Ureter (tissue), 1 donor: ENCODE results near the gene NPHP1. TPM values are rescaled to one million over a fixed set of nuclear protein-coding genes. Genes with fewer than 3 reads are reported as not detected.
"Not testable (repeated sequence)": the region's sequence is repeated elsewhere in the genome, so short reads cannot be mapped to it uniquely, and the experiment has no call there.

Experiments
- DNase-seq: peaks from one replicate; pipeline ENCODE4 v3.0.0-alpha.2; 2020; ENCODE audit warnings: low spot score
- total RNA-seq: library from RNA; stranded (reverse); gene quantifications from one replicate; pipeline ENCODE4 v1.2.4, GENCODE V29; 2023
- donor health status: DM: yes; HTN: yes; CAD: no.

The NPHP1 gene
- total RNA-seq, 1 donor from 2014 or later: 10.2 TPM

GRCh38 chr2:110126906-110127305 lies 77.9 kb downstream of the NPHP1 start:
- DNase-seq: no peak

- no peak for DNase-seq
Measured at GRCh38 chr2:110126086-110126773, 78.6 kb downstream of the NPHP1 start.

DNA sequence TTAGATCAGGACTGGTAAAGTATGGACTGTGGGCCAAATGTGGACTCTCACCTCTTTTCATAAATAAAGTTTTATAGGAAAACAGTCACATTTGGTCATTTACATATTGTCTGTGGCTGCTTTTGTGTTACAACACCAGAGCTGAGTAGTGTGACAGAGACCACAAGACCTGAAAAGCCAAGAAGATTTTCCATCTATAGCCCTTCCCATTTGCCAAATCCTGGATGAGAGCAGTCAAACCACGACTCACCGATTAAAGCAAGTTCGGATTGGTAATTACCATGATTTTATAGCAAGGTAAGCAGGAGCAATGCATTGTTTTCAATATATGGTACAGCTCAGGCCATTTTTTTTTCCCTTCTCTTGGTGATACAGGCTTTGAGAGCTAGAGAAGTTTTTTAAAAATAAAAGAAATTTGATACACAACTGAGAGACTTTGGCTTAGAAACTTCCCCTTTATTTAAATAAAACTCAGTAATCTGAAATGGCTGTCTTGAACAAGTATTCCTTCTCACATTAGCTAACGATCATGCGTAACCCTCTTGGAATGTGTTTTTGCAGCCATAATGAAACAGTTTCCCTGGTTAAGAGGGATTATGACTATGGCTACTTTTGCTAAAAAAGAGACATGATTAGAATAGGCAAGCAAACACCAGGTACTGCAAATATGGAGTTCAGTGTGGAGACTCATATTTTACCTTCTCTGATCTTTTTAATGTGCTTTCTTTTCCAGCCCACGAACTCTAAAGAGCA lies 79.7 kb downstream of the NPHP1 start:
- DNase-seq: no peak

DNA sequence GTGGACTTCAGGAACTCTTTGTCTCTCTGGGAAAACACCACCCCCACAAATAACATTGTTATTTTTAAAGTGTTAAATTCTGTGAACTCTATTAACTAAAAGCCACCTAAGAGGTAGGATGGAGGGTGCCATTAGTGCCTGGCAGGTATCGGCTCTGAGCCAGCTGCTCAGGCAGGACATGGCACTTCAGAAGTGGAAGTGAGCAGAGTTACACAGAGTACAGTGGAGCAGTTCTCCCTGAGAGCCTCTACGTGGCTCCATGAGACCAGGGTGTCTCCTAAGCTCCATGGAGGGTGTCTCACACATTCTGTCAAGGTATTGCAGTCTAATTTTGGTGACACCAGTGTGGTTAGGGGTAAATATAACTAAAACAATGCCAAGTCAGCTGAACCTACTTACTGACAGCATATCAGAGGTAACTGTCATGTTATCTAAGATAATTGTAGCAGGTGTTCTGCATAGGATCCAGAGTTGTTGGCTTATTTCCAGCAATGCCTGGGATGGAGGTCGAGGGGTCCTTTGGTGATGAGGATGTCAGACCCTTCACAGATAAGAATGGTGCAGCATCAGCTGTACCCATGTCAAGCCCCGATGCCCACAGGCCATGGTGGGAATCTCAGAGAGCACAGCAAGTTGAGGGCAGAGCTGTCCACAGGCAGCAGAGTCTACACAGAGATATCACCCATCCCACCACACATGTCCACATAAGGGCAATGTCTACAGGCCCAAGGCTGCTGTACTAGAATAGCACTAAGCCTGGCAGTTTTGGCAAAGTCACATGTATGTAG lies 80.6 kb downstream of the NPHP1 start:
- DNase-seq: no peak

DNA sequence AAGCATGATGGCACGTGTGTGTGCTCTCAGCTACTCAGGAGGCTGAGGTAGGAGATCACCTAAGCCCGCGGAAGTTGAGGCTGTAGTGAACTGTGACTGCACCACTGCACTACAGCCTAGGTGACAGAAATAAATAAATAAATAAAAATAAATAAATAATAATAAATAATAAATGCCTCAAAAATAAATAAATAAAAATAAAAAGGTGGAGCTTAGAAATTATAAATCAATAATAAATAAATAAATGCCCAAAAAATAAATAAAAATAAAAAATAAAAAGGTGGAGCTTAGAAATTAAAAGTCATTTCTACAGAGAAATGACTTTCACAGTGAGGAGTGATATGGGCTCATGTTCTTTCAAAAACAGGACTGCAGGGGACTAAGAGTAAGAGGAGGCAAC lies 83.2 kb downstream of the NPHP1 start:
- no peak for DNase-seq

GRCh38 chr2:110121052-110121334 lies 83.8 kb downstream of the NPHP1 start:
- DNase-seq: no peak

GRCh38 chr2:110120171-110121051 lies 84.4 kb downstream of the NPHP1 start:
- DNase-seq: no peak

DNA sequence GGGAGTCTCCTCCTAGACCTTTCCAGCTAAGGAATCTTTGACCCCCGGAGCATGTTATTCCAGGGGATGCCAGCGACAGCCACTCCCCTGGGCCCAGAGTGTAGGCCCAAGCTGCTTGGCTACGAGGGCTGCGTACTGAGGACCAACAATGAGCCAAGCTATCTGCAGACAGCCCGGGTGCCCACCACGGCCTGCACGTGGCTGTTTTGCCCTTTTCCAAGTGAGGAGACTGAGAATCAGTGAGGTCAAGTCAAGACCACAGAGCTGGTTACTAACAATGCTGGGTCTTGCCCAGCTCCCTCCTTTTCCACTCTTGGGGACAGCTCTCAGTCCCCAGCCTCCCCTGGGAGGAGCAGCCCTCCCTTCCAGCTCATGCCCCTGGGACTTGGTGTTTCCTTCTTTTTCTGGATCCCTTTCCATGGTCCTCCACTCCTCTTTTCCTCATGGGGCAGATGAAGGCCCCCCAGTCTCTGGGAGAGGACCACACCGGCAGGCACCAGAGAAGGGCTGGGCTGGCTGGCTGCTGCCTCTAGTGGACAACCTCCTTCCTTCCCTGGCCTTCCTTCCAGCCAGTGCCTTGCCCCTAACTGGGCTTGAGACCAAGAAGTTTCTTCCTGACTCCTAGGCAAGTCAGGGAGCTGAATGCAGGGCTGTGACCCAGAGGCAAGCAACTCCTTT lies 88.6 kb downstream of the NPHP1 start:
- DNase-seq: no peak

GRCh38 chr2:110115291-110116032 lies 89.4 kb downstream of the NPHP1 start, which contains the start of gene MALL:
Gene MALL, minus strand, starts transcription at chr2:110115822. Its CDS starts 30 bp downstream, at chr2:110115792.
- no peak for DNase-seq

GRCh38 chr2:110114831-110115255 lies 90.0 kb downstream of the NPHP1 start:
- no peak for DNase-seq

- no peak for DNase-seq
Measured at GRCh38 chr2:110113961-110114591, 90.7 kb downstream of the NPHP1 start.

GRCh38 chr2:110108291-110108690 lies 96.5 kb downstream of the NPHP1 start:
- not testable (repeated sequence) for DNase-seq

DNA sequence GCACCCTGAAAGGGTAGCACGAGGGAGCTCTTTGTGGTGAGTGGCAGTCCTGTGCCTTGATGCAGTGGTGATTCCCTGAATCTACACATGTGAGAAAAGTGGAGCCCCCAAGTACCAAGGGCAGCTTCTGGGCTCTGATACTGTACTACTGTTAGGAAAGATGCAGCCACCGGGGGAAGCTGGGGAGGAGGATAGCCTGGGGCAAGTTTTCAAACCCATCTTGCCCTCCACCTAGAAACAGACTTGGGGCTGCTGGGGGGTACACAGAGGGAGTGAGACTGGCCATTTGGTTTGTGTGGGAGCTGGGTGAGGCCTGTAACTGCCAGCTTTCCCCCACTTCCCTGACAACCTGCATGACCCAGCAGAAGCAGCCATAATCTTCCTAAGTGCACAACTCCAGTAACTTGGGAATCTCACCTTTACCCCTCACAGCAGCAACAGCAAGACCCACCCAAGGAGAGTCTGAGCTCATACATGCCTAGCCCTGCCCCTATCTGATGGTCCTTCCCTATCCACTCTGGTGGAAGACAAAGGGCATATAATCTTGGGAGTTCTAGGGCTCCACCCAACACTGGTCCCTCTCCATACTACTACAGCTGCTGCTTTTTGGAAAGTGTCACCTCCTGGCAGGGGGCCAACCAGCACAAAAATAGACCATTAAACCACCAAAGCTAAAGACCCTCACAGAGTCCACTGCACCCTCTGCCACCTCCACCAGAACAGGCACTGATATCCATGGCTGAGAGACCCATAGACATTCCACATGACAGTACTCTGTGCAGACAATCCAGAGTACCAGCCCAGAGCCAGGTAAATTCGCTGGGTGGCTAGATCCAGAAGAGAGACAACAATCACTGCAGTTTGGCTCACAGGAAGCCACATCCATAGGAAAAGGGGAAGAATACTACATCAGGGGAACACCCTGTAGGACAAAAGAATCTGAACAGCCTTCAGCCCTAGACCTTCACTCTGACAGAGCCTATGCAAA lies 97.4 kb downstream of the NPHP1 start:
- no peak for DNase-seq

DNA sequence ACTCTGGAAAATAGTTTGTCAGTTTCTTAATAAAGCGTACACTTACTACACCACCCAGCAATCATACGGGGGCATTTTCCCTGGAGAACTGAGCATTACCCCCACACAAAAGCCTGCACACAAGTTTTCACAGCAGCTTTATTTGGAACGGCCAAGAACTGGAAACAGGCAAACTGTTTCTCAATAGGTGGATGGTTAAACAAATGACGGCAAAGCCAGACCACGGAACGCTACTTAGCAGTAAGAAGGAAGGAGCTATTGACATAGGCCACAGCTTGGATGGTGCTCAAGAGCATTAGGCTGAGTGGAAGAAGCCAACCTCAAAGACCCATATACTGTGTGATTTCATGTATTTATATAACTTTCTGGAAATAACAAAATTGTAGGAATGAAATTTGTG lies 98.2 kb downstream of the NPHP1 start:
- DNase-seq: no peak

DNA sequence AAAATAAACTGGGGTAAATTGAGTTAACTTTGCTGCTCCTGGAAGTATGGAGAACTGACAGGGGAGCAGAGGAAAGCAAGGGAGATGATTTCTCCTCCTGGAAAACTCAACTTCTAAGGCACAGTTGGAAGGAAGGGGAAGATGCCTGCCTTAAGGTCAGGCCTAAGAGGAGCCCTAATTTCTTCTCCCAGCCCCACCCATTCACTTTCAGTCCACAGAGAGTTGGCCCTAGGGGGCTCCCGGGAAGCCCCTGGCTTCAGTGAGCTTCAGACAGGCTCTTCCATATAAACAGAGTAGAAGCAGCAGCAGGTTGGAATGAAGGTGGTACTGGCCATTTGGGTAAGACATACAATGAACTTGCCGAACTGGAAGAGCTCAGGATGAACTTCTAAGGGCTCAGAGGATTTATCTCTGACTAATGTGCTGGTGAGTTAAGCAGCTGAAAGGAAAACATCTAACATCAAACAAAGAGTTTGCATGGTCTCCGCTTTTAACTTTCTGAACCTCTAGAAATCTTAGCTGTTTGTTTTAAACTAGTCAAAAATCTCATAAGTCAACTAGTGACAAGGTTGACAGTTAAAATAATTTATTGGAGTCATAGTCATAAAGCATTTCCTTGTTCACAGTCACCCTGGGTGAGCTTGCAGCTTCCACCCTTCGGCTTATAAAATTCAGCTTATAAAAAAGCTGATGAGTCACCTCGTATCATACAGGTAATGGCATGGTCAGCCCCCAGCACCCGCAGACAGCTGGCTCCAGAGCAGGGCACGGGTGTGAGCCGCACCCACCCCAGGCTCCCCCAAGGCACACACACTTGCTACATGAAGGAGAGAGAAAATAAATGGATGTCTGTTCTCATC lies 99.0 kb downstream of the NPHP1 start:
- no peak for DNase-seq

DNA sequence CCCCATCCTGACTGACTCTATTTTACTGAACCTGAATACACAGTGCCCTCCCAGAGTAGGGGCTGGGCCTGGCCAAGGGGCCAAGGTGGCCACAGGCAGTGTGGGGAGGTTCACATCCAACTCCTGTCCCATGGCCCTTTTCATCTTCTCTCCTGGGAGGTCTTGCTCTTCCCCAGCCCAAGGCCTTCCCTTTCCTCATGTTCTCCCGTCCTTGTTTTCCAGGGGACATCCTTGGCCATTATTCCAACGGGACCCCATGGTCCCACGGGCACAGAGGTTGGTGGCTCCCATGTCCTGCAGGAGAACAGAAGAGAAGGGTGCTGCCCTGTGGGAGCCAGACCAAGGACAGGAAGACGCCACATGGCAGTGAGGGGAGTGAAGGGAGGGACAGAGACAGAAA lies 99.6 kb downstream of the NPHP1 start:
- no peak for DNase-seq

GRCh38 chr2:110104025-110104771 lies 100.6 kb downstream of the NPHP1 start:
- DNase-seq: no peak
